Measurements from ENCODE around the gene TCP1. TPM values are rescaled to one million over a fixed set of nuclear protein-coding genes. Genes with fewer than 3 reads are reported as not detected.

TCP1 gene
- total RNA-seq (ENCODE audit: low replicate concordance) = 264 and 334 TPM in 2 replicates

GRCh38 chr6:159789377-159790148 lies at the start of gene TCP1:
TSS of gene TCP1 (minus strand) at chr6:159789602. CDS start at chr6:159789468, 134 bp downstream.
- no peak for TF ChIP-seq EZH2 (IDR thresholded peaks at IDR 0.05)
- TF ChIP-seq EZH2phosphoT487 (IDR thresholded peaks at IDR 0.05) = no peak
- TF ChIP-seq CTCF (IDR thresholded peaks at IDR 0.05) = no peak
- Mint-ChIP-seq H3K27me3 (ENCODE audit: insufficient read depth, low read depth) (no peaks in the 10 kb centered on the region), H3K27ac (peak within 1 kb of the TSS; percentile 98), H3K9me3 (no peaks in the 10 kb centered on the region), H3K4me1 (peaks cover 35% of the 10 kb centered on the region), H3K36me3 (peaks cover 38% of the 10 kb centered on the region), H3K4me3 (peak within 1 kb of the TSS; percentile 97)
- Histone ChIP-seq H3K4me2 (peak within 1 kb of the TSS; percentile 99), H3K4me1 (peaks cover 22% of the 10 kb centered on the region), H3K27me3 (no peaks in the 10 kb centered on the region), H3K9me3 (ENCODE audit: low read depth) (no peaks in the 10 kb centered on the region), H3K4me3 (peak within 1 kb of the TSS; percentile 99), H3K27ac (peak within 1 kb of the TSS; percentile 76), H4K20me1 (ENCODE audit: low read depth) (peaks cover 50% of the 10 kb centered on the region), H3K9ac (peak within 1 kb of the TSS; percentile 97), H3F3A (ENCODE audit: low read depth) (peaks cover 13% of the 10 kb centered on the region), H2AFZ (replicated peaks) (peak within 1 kb of the TSS; percentile 83), H3K36me3 (peaks cover 57% of the 10 kb centered on the region), H3K79me2 (ENCODE audit: low read depth) (peaks cover 91% of the 10 kb centered on the region)
- peak; percentile 100 for DNase-seq (ENCODE audit: low spot score)

- Histone ChIP-seq H2AFZ (replicated peaks) (no peak overlapping the region), H3K79me2 (ENCODE audit: low read depth) (no peaks in the 10 kb centered on the region), H3K27me3 (no peaks in the 10 kb centered on the region), H3K4me3 (no peak overlapping the region), H3K4me2 (no peak overlapping the region), H3K36me3 (no peaks in the 10 kb centered on the region), H3K9me3 (ENCODE audit: low read depth) (no peaks in the 10 kb centered on the region), H3K9ac (no peak overlapping the region), H3K4me1 (no peaks in the 10 kb centered on the region), H3K27ac (no peak overlapping the region), H3F3A (ENCODE audit: low read depth) (no peaks in the 10 kb centered on the region), H4K20me1 (ENCODE audit: low read depth) (no peaks in the 10 kb centered on the region)
- no peaks in the 10 kb centered on the region for H3K4me1 Mint-ChIP-seq
- H3K9me3 Mint-ChIP-seq = no peaks in the 10 kb centered on the region
- no peaks in the 10 kb centered on the region for H3K36me3 Mint-ChIP-seq
- TF ChIP-seq EZH2 (IDR thresholded peaks at IDR 0.05) (no peak), EZH2phosphoT487 (IDR thresholded peaks at IDR 0.05) (no peak)
- no peak overlapping the region for H3K27ac Mint-ChIP-seq
- H3K4me3 Mint-ChIP-seq = no peak overlapping the region
- peaks cover 5% of the 10 kb centered on the region for H3K27me3 Mint-ChIP-seq (ENCODE audit: insufficient read depth, low read depth)
- no peak for DNase-seq (ENCODE audit: low spot score)
These were observed 48.8 kb upstream of the TCP1 start for GRCh38 chr6:159838020-159838744.

- no peak overlapping the region for H2AFZ ChIP-seq (replicated peaks)
- H3K27me3 Mint-ChIP-seq (ENCODE audit: insufficient read depth, low read depth) = peaks cover 5% of the 10 kb centered on the region
- H3K4me2 ChIP-seq = no peak overlapping the region
- H4K20me1 ChIP-seq (ENCODE audit: low read depth) = no peaks in the 10 kb centered on the region
- DNase-seq (ENCODE audit: low spot score) = no peak
- H3F3A ChIP-seq (ENCODE audit: low read depth) = no peaks in the 10 kb centered on the region
- no peaks in the 10 kb centered on the region for H3K36me3 ChIP-seq
- no peaks in the 10 kb centered on the region for H3K79me2 ChIP-seq (ENCODE audit: low read depth)
- no peaks in the 10 kb centered on the region for H3K9me3 ChIP-seq (ENCODE audit: low read depth)
- no peaks in the 10 kb centered on the region for H3K9me3 Mint-ChIP-seq
- no peak overlapping the region for H3K27ac Mint-ChIP-seq
- no peaks in the 10 kb centered on the region for H3K4me1 ChIP-seq
- H3K27ac ChIP-seq = no peak overlapping the region
- H3K4me1 Mint-ChIP-seq = no peaks in the 10 kb centered on the region
- no peak overlapping the region for H3K9ac ChIP-seq
- no peak overlapping the region for H3K4me3 Mint-ChIP-seq
- H3K27me3 ChIP-seq = no peaks in the 10 kb centered on the region
- H3K4me3 ChIP-seq = no peak overlapping the region
- no peaks in the 10 kb centered on the region for H3K36me3 Mint-ChIP-seq
- TF ChIP-seq EZH2phosphoT487 (IDR thresholded peaks at IDR 0.05) = no peak
- no peak for TF ChIP-seq CTCF (IDR thresholded peaks at IDR 0.05)
- TF ChIP-seq EZH2 (IDR thresholded peaks at IDR 0.05) = no peak
These were observed 48.1 kb upstream of the TCP1 start for GRCh38 chr6:159837511-159837910.

All from neural progenitor cell (in vitro differentiated cells).